ENCODE data around the gene ADAM12. TPM values are rescaled to one million over a fixed set of nuclear protein-coding genes. Genes with fewer than 3 reads are reported as not detected.

Gene ADAM12
- total and polyA plus RNA-seq, 2 of the 13 experiments (the other 11 are each of a cell fraction or from before 2014, with no cell fraction given), result not detected

GRCh38 chr10:126157189-126157588 is 231.1 kb downstream of the ADAM12 start:
- 26% methylated on average over 4 of the region's 5 CpGs for WGBS (ENCODE audit: low lambda C conversion rate)

More at GRCh38 chr10:126157189-126157588, 231.1 kb downstream of the ADAM12 start:
- Histone ChIP-seq H3K27ac (ENCODE audit: extremely low read length, insufficient read depth, low read length) (no peak overlapping the region), H2AFZ (ENCODE audit: low read length) (no peak overlapping the region), H4K20me1 (ENCODE audit: insufficient read depth, low read length) (no peaks in the 10 kb centered on the region), H3K9ac (ENCODE audit: insufficient read depth, low read depth, low read length) (no peak overlapping the region), H3K9me3 (ENCODE audit: low read length) (no peaks in the 10 kb centered on the region), H3K4me2 (ENCODE audit: low read depth, low read length) (no peak overlapping the region), H3K27me3 (ENCODE audit: control insufficient read depth in 1 of 2, insufficient read depth in 2 of 2, low read length in 2 of 2) (peaks cover 0 to 11% of the 10 kb centered on the region in 2 experiments; a peak in 2 of 5 replicates), H3K4me3 (replicated peaks in 1 of 3; ENCODE audit: insufficient read depth in 1 of 3, low read depth in 2 of 3, low read length in 3 of 3) (no peak overlapping the region), H3K36me3 (replicated peaks in 1 of 2; ENCODE audit: control insufficient read depth in 1 of 2, insufficient read depth in 2 of 2, low read length in 2 of 2) (no peaks in the 10 kb centered on the region), H3K4me1 (ENCODE audit: insufficient read depth, low read length) (0 out of 2 replicates have a peak, but pooled peaks cover 5% of the 10 kb centered on the region), H3K79me2 (ENCODE audit: insufficient read depth, low read length) (no peaks in the 10 kb centered on the region)
- in situ Hi-C loops (cut with HindIII; ENCODE audit: extremely low pct_ligation_motif_present, low pct_unique_long_range_greater_than_20kb) (no loop called here), intact Hi-C loops (cut with micrococcal nuclease; ENCODE audit: unreplicated experiment) (no loop called here)
- DNase-seq (ENCODE audit: low spot score) (no peak), FAIRE-seq (no peak), ATAC-seq (no peak)
- TF ChIP-seq ZNF724P (CRISPR knock-in tag; IDR thresholded peaks at IDR 0.05; ENCODE audit: borderline replicate concordance) (no peak), THYN1 (CRISPR knock-in tag; IDR thresholded peaks at IDR 0.05; ENCODE audit: borderline replicate concordance, low read depth) (no peak), NPAS2 (CRISPR knock-in tag; IDR thresholded peaks at IDR 0.05; ENCODE audit: borderline replicate concordance) (no peak), MXI1 (IDR thresholded peaks at IDR 0.05; ENCODE audit: borderline replicate concordance, low read depth, low read length) (no peak), ZNF460 (CRISPR knock-in tag; IDR thresholded peaks at IDR 0.05; ENCODE audit: borderline replicate concordance) (no peak), ZNF24 (IDR thresholded peaks at IDR 0.05) (no peak), RFX1 (IDR thresholded peaks at IDR 0.05) (no peak), BRD4 (CRISPR knock-in tag; IDR thresholded peaks at IDR 0.05) (no peak), NR2F1 (CRISPR knock-in tag; IDR thresholded peaks at IDR 0.05) (no peak), RNF219 (CRISPR knock-in tag; IDR thresholded peaks at IDR 0.05) (no peak)
- POLR2A ChIA-PET, result no interaction called here
- BruUV-seq (replicated peaks), result no TSS peak
- CTCF ChIA-PET (ENCODE audit: low intra/inter-chr PET ratio, low total read pairs), result no interaction called here
